MM.1S (cell line): ENCODE measurements around the gene GAS7.

ENCODE experiments used
- CTCF ChIP-seq: fragments of 300-600 bp; sonication (generic); IDR thresholded peaks from 2 replicates; pipeline ENCODE4 v1.5.1; 2016; ENCODE audit warnings: antibody characterized with exemption, low read length, mixed read lengths
- EZH2 ChIP-seq: fragments of 300-600 bp; sonication (generic); optimal IDR thresholded peaks from 2 replicates; pipeline ENCODE3; 2017; ENCODE audit warnings: low read depth, mild to moderate bottlenecking, antibody characterized with exemption, low read length, mixed read lengths
- EZH2phosphoT487 ChIP-seq: fragments of 300-600 bp; sonication (generic); IDR thresholded peaks from 2 replicates; pipeline ENCODE4 v1.6.1; 2018; ENCODE audit warnings: antibody characterized with exemption, low read length

DNA sequence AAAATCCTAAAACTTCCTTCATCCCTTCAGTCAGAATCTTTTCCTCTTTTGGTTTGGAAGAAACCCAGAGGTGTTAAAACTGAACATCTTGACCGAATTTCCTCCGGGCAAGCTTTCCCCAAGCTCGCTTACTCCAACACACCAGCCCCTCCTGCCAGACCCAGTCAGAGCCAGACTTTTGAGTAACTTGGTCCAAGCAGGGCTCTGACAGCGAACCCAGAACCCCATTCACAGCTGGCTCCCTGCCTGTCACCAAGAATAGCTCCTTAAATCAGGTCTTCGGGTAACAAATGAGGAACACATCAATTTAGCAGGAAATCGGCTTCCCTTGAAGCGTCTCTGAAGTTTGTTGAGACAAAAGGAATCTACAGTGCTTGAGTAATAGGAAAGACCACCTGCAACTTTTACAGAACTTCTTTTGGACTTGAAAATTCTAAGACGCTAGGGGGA is 27.3 kb downstream of the GAS7 start:
- TF ChIP-seq CTCF = no peak
- TF ChIP-seq EZH2 = no peak
- no peak for TF ChIP-seq EZH2phosphoT487
